H1 (cell line): Measurements from ENCODE around the gene GKN2. TPM values are rescaled to one million over a fixed set of nuclear protein-coding genes. Genes with fewer than 3 reads are reported as not detected.

Source experiments
- CEBPB ChIP-seq: IDR thresholded peaks from 2 replicates; pipeline ENCODE4 v1.6.1; 2012; ENCODE audit warnings: low read depth, low read length
- CHD2 ChIP-seq: IDR thresholded peaks from 2 replicates; pipeline ENCODE4 v1.6.1; 2012; ENCODE audit warnings: low read length, improper control_type of control experiment
- CHD7 ChIP-seq: fragments of 300-600 bp; sonication (generic); IDR thresholded peaks from 2 replicates; pipeline ENCODE4 v1.7.1; 2012; ENCODE audit warnings: low read length, moderate library complexity, mild to moderate bottlenecking, inconsistent platforms; ENCODE audit not compliant: insufficient replicate concordance
- EP300 ChIP-seq, 2 experiments: IDR thresholded peaks; 1 replicate in 1 of 2; 2 replicates in 1 of 2; pipeline ENCODE4 v1.6.1; 2011 to 2012; ENCODE audit warnings: low read depth in 2 of 2, low read length in 2 of 2, mild to moderate bottlenecking in 2 of 2, borderline replicate concordance in 1 of 2, inconsistent platforms in 1 of 2, moderate library complexity in 1 of 2
- NANOG ChIP-seq: IDR thresholded peaks from 2 replicates; pipeline ENCODE4 v1.6.1; 2011; ENCODE audit warnings: low read length, low read depth, mild to moderate bottlenecking, inconsistent platforms; ENCODE audit not compliant: insufficient read depth, poor library complexity, severe bottlenecking
- RXRA ChIP-seq: IDR thresholded peaks from 2 replicates; pipeline ENCODE4 v1.6.1; 2011; ENCODE audit warnings: low read depth, mild to moderate bottlenecking, low read length, moderate library complexity; ENCODE audit not compliant: insufficient read depth
- SIN3A ChIP-seq, 2 experiments: IDR thresholded peaks in 1 of 2; conservative IDR thresholded peaks in 1 of 2; 2 replicates each; pipeline ENCODE4 v1.6.1; 2011 to 2012; ENCODE audit warnings: low read length in 2 of 2, improper control_type of control experiment in 1 of 2, low read depth in 1 of 2, mild to moderate bottlenecking in 1 of 2
- SIRT6 ChIP-seq: IDR thresholded peaks from one replicate; pipeline ENCODE4 v1.7.1; 2012; ENCODE audit warnings: low read length, inconsistent platforms
- SUZ12 ChIP-seq: fragments of 200-600 bp; sonication (generic); IDR thresholded peaks from 2 replicates; pipeline ENCODE4 v1.6.1; 2012; ENCODE audit warnings: mild to moderate bottlenecking, inconsistent platforms, low read length, moderate library complexity, mixed read lengths
- USF2 ChIP-seq: IDR thresholded peaks from 2 replicates; pipeline ENCODE4 v1.6.1; 2011; ENCODE audit warnings: low read length, improper control_type of control experiment
- polyA plus RNA-seq, 7 experiments: library from polyadenylated mRNA; depleted of rRNA in 3 of 7; stranded (reverse) in 5 of 7; unstranded in 2 of 7; fragments of >200 nt in 5 of 7; fragments of 200-250 nt in 2 of 7; gene quantifications; 1 replicate in 5 of 7; 2 replicates in 1 of 7; 4 replicates in 1 of 7; pipeline versions ENCODE4 v1.2.1 to v1.2.3, GENCODE V29; 2011 to 2013; ENCODE audit warnings: missing spikeins in 2 of 7, mixed read lengths in 2 of 7
- total RNA-seq: library from RNA; stranded (reverse); fragmentation: NEBNext Ultra II Directional; extraction: Animal tissue kit (Norgen Biotek cat#: 25700); gene quantifications from 2 replicates; pipeline ENCODE4 v1.2.1, GENCODE V29; 2021

The GKN2 gene
- total and polyA plus RNA-seq, 2 of the 8 experiments (the other 6 are each of a cell fraction or from before 2014, with no cell fraction given), result not detected

GRCh38 chr2:68975844-68976243, 23.2 kb upstream of the GKN2 start (continued):
- TF ChIP-seq CHD7, result no peak
- no peak for TF ChIP-seq CEBPB
- TF ChIP-seq USF2, result no peak
- no peak for TF ChIP-seq SIN3A (conservative IDR thresholded peaks at IDR 0.05 in 1 of 2, IDR thresholded peaks at IDR 0.05 in 1 of 2; ENCODE audit: low read depth in 1 of 2, low read length in 2 of 2)
- TF ChIP-seq SUZ12, result no peak
- TF ChIP-seq CHD2, result no peak
- no peak for TF ChIP-seq NANOG
- TF ChIP-seq SIRT6, result no peak
- no peak for TF ChIP-seq EP300 (IDR thresholded peaks at IDR 0.05; ENCODE audit: borderline replicate concordance in 1 of 2, low read depth in 2 of 2, low read length in 2 of 2)
- TF ChIP-seq RXRA, result no peak
